Nucleus accumbens (tissue), 56 donors: ENCODE measurements around the gene EBF3.
"Not testable (repeated sequence)": the region's sequence is repeated elsewhere in the genome, so short reads cannot be mapped to it uniquely, and the experiment has no call there.

Experiments
- DNase-seq, 56 donors: peaks; one replicate each; lab custom pipeline; 2025; lab: John Stamatoyannopoulos, UW

Gene EBF3

GRCh38 chr10:129934196-129934925, 29.7 kb downstream of the EBF3 start:
- peak in 1 of 56 donors; percentile 1 for DNase-seq

- DNase-seq: no peak
Observed at GRCh38 chr10:129933456-129934092, 30.5 kb downstream of the EBF3 start.

GRCh38 chr10:129932751-129933433, 31.2 kb downstream of the EBF3 start:
- DNase-seq: no peak

GRCh38 chr10:129932182-129932581, 31.9 kb downstream of the EBF3 start:
- DNase-seq: no peak

- DNase-seq: no peak
Observed at GRCh38 chr10:129929343-129930292, 34.5 kb downstream of the EBF3 start.

GRCh38 chr10:129927351-129928120, 36.5 kb downstream of the EBF3 start:
- DNase-seq: no peak

GRCh38 chr10:129926066-129927055, 37.7 kb downstream of the EBF3 start:
- no peak for DNase-seq

GRCh38 chr10:129924375-129925085, 39.5 kb downstream of the EBF3 start:
- no peak for DNase-seq

- no peak for DNase-seq
Observed at GRCh38 chr10:129922598-129923123, 41.4 kb downstream of the EBF3 start.

- DNase-seq: no peak
Observed at GRCh38 chr10:129921801-129922597, 42.1 kb downstream of the EBF3 start.

- DNase-seq: no peak
Observed at GRCh38 chr10:129921065-129921670, 42.9 kb downstream of the EBF3 start.

GRCh38 chr10:129920187-129920586, 43.9 kb downstream of the EBF3 start:
- not testable (repeated sequence) for DNase-seq

- no peak for DNase-seq
Observed at GRCh38 chr10:129919358-129919757, 44.7 kb downstream of the EBF3 start.

GRCh38 chr10:129918836-129919235, 45.2 kb downstream of the EBF3 start:
- DNase-seq: no peak

- DNase-seq: no peak
Observed at GRCh38 chr10:129918401-129918800, 45.7 kb downstream of the EBF3 start.

- no peak for DNase-seq
Observed at GRCh38 chr10:129917936-129918335, 46.1 kb downstream of the EBF3 start.
